Eye (tissue), 1 donor: Measurements from ENCODE around the gene CSNK1G2.
"Not testable (repeated sequence)": the region's sequence is repeated elsewhere in the genome, so short reads cannot be mapped to it uniquely, and the experiment has no call there.

Experiments
- DNase-seq: peaks from one replicate; pipeline ENCODE4 v3.0.0-alpha.2; 2015

The CSNK1G2 gene

DNA sequence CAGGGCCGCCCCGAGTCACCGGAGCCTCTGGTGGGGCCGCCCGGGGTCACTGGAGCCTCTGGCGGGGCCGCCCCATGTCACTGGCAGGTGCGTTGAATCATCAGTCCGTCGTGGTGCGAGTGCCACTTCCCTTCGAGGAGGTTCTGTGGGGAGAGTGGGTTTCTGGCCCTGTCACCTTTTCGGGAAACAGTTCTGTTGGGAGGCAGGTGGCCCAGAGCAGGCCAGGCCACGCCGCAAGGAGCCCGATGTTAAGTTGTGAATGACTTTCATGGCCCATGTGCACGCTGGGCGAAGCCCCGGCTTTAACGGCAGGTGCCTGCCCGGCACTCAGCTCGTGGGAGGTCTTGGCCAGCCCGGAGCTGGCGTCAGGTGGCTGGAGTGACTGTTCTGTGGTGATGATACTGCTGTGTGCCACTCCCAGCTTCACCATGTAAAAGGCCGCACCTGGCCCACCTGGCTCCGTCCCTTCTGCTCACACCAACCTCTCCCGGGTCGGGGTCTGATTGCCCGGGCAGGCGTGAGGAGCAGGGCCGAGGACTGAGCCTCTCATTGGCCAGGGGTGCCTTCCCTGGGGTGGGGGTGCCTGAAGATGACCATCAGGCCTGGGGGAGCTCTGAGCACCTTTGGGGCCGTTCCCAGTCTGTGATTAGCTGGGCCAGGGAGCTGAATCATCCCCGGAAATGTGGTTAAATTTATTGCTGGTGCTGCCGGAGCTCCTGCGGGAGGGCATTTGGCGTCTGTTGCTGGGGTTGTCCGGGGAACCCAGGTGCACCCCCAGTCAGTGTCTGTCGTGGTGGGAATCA is 29.2 kb downstream of the CSNK1G2 start:
- no peak for DNase-seq

DNA sequence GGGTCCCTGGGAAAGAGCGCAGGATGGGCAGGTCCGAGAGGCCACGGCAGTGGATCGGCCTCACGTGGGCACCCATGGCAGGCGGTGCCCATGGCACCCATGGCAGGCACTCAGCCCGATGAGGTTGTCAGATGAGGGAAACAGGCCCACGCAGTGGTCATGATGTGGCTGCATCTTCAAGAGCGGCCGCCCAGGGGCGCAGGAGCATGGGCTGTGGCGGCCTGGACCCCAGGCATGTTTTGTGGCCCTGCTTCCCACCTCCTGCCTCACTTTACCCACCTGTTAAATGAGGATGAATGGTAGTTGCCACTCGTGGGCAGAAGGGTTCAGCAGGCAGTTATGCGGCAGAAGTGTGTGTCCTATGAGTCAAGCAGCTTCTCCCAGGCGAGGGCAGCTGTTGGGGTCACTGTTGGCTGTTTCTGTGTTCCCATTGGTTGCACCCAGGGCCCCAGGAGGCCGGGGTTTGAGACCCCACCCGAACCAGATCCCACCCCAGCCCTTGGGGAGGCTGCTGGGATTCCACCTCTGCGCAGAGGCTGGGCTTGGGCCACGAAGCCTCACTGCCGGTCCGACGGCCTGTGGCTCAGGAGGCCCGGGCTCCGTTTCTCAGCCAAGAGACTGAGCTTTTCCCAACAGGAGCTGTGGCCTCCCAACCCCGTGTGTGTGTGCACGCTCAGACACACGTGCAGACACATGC is 30.0 kb downstream of the CSNK1G2 start:
- DNase-seq: no peak

- DNase-seq: no peak
Measured at GRCh38 chr19:1974381-1975161, 33.6 kb downstream of the CSNK1G2 start.

DNA sequence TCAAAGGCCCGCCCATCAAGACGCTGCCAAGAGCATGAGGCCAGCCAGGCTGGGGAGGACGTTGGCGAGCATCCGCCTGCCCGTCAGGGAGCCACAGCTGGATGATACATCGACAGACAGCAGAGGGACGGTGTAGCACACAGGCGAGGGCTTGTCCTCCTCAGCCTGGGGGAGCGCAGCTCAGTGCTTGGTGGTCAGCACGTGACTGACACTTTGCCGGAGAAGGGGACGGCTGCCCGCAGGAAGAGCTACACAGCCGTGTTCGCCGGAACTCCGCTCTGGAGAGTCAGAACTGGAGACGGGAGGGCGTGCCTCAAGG is 34.1 kb downstream of the CSNK1G2 start:
- no peak for DNase-seq

GRCh38 chr19:1977120-1977519 is 36.1 kb downstream of the CSNK1G2 start:
- no peak for DNase-seq

DNA sequence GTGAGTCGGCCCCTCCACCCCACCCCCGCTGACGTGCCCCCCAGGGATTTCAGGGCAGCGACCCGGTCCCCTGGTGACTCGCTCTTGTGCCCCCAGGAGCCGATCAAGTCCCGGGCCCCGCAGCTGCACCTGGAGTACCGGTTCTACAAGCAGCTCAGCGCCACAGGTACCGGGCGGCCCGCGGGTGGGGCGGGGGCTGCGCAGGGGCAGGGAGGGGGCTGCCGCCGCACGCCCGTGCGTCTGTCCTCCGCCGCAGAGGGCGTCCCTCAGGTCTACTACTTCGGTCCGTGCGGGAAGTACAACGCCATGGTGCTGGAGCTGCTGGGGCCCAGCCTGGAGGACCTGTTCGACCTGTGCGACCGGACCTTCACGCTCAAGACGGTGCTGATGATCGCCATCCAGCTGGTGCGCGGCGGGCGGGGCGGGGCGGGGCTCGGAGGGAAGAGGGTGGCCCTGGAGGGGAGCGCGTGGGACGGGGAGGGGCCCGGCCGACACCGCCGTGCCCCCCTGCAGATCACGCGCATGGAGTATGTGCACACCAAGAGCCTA is 37.4 kb downstream of the CSNK1G2 start:
- DNase-seq: no peak

DNA sequence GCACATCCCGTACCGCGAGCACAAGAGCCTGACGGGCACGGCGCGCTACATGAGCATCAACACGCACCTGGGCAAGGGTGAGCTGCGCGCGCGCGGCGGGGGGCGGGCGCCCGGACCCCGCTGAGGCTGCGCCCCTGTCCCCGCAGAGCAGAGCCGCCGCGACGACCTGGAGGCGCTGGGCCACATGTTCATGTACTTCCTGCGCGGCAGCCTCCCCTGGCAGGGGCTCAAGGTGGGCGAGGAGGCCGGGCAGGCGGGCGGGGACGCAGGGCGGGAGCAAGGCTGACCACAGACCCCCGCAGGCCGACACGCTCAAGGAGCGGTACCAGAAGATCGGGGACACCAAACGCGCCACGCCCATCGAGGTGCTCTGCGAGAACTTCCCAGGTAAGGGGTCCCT is 38.0 kb downstream of the CSNK1G2 start:
- DNase-seq: no peak

DNA sequence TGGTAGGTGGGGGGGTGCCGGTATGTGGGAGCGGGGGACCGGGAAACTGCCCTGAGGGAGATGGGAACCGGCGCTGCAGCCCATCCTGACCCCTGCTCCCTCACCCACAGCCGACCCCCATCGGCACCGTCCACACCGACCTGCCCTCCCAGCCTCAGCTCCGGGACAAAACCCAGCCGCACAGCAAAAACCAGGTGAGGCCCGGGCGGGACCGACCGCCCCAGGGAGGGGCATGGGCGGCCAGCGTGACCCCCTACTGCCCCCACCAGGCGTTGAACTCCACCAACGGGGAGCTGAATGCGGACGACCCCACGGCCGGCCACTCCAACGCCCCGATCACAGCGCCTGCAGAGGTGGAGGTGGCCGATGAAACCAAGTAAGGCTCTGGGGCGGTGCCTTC is 38.7 kb downstream of the CSNK1G2 start:
- DNase-seq: no peak

GRCh38 chr19:1980091-1980808 is 39.3 kb downstream of the CSNK1G2 start:
- DNase-seq: no peak

DNA sequence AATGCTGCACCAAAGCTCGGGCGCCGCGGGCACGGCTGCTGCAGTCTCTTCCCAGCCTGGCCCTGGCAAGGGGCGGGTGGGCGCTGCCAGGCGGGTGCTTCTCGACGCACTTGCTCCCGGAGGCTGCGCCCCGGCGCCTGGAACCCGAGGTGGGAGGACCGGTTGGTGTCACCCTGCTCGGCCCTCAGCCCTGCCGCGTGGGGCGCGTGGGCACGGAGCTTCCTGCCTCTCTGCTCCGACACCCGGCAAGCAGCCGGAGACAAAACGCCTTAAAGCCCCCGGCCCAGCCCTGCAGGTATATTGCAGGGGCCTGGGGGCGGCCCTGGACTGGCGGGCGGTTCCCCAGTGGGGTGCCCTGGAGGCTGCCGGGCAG is 39.8 kb downstream of the CSNK1G2 start:
- DNase-seq: no peak

DNA sequence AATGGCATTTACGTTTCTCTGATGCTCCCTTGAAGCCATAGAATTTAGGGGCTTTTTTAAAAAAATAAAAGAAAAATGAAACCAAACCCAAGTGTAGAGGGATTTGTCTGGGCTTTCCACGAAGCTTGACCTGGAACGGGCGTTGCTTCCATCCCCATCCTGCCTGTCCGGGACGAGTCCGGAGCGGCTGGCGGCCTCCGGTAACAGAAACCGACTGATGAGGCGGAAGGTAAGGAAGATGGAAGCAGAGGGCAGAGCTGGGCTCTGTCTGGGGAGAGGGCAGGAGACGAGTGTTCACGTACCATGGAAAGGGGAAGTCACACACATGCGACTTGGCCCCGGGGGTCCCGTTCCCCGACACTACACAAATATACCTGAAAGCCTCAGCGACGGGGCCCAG is 40.3 kb downstream of the CSNK1G2 start:
- no peak for DNase-seq

DNA sequence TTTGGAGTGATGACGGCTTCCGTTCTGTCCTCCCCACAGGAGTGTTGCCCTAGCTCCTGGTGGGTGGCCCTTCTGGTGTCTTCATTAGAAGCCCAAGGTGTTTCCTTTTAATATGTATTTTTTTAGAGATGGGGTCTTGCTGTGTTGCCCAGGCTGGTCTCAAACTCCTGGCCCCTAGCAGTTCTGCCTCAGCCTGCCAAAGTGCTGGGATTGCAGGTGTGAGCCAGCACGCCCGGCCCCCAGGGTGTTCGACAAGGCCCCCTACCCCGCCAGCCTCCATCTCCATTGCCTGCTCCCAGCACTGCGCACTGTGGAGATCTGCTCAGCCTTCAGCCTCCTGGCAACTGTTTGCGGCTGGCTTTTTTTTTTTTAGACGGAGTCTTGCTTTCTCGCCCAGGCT is 43.4 kb downstream of the CSNK1G2 start:
- no peak for DNase-seq

DNA sequence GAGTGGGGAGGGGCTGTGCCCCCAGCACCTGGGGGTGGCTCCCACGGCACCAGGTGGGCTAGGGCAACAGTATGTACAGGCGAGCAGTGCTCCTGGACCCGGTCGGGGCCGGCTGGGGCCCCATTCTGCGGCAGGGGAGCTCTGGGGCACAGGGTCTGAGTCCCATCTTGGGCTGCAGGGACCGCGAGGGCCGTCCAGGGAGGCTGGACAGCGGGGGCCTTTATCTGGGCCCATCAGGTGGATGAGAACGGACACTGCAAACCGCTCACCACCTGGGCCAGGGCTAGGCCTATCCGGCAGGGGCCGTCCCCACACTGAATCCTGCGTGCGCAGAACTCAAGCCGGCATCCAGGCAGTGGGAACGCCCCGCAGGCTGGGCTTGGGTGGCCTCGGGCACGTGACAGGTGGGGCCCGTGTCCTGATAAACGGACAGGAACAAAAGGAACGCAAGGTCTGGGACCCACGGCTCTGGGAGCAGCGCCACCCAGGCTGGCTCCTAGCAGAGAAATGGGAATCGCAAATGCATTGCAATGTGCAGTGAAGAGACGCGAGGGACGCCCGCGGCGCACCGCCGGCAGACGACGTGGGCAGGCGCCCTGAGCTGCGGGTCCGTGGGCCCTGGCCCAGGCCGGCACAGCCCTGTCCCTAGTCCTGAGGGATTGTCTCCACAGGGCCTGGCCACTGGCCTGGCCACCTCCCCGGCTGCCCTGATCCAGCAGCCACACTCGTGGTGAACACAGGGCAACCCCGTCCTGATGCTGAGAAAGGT is 44.8 kb downstream of the CSNK1G2 start:
- no peak for DNase-seq

DNA sequence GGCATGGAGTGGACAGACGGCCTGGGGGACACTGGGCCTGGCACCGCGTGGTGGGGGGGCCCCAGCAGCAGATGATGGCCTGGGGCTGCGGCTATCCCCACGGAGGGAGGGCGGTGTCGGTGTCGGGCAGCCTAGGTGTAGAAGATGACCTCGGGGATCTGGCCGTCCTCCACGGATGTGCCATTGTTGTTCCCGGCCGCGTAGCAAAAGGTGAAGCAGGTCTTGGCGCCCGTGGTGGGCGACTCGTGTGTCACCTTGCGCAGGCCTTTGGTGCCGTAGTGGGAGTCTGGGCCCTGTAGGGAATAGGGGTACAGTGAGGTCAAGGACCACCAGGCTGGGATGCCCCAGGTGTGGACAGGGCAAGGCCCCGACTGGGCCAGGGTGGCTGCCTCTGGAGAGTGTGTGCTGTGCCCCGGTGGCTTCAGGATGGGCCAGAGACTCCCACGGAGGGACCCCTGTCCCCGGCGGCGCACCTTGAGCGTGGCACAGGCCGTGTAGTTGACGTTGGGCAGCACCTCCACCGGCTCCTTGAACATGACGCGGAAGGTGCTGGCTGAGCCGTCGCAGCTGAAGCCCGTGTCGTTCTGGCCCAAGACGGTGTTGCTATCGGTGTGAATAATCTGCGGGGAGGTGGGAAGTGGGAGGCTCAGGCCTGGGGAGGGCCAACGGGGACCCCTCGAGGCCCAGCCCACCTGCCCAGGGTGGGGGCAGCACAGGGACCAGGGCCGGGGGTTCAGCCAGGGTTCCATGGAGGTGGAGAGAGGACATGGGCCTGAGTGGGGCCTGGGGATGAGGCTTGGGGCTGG is 45.6 kb downstream of the CSNK1G2 start:
- no peak for DNase-seq

- DNase-seq: no peak
Measured at GRCh38 chr19:1987197-1988187, 46.5 kb downstream of the CSNK1G2 start.

GRCh38 chr19:1988464-1988863 is 47.5 kb downstream of the CSNK1G2 start:
- DNase-seq: not testable (repeated sequence)

DNA sequence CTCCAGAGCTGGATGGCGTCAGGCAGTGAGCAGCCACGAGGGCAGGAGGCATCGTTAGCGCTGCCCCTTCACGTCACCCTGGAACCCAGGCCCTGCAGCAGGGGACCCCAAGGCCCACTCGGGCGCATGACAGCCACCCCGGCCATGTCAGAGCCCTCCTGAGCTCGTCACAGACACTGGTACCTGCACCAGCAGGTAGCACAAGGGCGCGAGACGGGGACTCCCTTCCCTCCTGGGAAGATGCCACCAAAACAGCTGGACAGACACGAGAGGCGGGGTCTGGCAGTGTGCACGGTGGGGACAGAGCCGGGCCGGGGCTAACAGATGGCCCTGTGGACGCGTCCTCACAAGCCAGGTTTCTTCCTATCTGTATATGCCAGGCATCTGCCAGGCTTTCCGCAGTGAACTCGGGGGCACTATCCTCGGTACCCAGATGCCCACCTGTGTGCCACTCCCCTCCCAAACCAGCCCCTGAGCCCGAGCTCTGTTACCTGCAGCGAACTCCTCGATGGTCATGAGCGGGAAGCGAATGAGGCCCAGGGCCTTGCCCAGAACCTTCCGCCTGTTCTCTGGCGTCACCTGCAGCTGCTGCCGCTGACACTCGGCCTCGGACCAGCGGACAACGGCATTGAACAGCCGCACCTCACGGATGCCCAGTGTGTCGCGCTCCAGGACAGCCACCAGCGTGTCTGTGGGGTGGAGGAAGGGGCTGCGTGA is 48.7 kb downstream of the CSNK1G2 start:
- DNase-seq: no peak

GRCh38 chr19:1990230-1991017 is 49.5 kb downstream of the CSNK1G2 start:
- no peak for DNase-seq
